Forelimb muscle (tissue), 1 donor: ENCODE results near the gene HKDC1. TPM values are rescaled to one million over a fixed set of nuclear protein-coding genes. Genes with fewer than 3 reads are reported as not detected.

Experiments
- DNase-seq: peaks from one replicate; pipeline ENCODE4 v3.0.0-alpha.2; 2013; ENCODE audit warnings: low read depth
- polyA plus RNA-seq: library from polyadenylated mRNA; unstranded; fragments of 120-200 nt; gene quantifications from one replicate; pipeline ENCODE4 v1.2.1, GENCODE V29; 2013; ENCODE audit not compliant: insufficient read length

Gene HKDC1
- polyA plus RNA-seq, 1 donor: not detected

DNA sequence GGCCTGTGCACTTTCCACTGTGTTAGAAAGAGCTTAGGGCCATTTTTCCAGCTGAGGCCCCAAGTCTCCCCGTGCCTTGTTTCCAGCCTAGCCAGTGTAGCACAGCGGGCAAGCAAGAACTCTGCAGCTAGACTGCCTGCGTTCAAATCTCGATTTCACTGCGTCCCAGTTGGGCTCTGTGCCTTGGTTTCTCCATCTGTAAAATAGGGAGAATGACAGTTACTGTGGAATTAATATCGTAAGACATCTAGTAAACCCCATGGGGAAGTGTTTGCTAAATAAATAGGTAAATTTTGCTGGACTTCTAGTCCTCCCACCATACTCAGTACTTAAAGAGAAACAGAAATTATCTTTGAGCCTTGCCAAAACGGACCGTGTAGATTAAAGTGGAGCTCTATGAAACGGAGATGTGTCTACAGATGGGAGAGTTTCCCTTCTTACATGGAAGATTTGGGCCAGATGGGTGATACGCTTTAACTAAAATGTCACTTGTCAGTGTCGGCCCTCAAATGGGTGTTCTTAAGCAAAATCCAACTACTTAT lies 3.5 kb upstream of the HKDC1 start:
- DNase-seq: no peak

DNA sequence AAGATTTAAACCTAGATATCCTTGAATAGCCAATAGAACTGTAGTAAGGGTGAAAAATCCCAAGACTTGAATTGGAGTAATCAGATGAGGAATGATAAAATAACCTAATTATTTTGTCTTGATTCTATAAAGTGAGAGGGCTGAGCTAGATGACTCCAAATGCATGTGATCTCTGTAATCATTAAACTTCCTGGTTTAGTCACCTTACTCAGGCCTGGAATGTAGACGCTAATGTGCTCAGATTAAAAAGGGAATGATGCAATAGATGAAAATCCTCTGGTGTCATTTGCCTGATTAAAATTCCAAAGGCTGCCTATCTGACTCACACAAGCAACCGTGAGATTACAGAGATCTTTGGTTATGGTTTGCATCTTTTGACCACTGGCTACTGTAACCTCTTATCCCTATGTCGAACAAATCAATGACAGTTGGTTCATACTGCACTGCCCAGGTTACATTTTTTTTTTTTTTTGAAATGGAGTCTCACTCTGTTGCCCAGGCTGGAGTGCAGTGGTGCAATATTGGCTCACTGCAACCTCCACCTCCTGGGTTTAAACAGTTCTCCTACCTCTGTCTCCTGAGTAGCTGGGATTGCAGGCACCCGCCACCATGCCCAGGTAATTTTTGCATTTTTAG lies 2.9 kb upstream of the HKDC1 start:
- no peak for DNase-seq

DNA sequence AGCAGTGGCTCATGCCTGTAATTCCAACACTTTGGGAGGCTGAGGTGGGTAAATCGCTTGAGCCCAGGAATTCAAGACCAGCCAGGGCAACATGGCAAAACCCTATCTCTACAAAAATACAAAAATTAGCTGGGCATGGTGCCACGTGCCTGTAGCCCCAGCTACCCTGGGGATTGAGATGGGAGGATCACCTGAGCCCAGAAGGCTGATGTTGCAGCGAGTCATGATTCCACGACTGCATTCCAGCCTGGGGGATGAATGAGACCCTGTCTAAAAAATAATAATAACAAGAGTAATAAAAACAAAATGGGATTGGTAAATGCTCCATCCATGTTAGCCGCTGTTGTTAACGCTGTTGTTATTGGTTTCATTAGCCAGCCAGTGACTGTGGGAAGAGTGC lies 1.3 kb upstream of the HKDC1 start:
- DNase-seq: no peak

DNA sequence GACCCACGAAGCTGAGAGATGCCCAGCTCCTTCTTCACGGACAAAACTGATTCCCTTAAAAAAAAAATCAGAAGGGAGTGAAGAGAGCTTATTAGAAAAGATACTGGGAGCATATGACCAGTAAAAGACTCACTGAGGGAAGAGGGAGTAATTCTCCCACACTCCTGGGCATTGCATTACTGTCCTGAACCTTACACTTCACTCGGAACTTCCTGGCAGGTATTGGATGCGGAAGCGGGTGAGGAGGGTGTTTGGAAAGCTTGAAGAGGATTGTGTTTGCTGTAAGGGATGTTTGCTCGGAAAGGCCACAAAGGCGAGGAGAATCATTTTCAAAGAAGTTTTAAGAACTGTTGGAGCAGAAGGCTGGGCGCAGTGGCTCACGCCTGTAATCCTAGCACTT lies 375 bp downstream of the HKDC1 start:
- DNase-seq: no peak

DNA sequence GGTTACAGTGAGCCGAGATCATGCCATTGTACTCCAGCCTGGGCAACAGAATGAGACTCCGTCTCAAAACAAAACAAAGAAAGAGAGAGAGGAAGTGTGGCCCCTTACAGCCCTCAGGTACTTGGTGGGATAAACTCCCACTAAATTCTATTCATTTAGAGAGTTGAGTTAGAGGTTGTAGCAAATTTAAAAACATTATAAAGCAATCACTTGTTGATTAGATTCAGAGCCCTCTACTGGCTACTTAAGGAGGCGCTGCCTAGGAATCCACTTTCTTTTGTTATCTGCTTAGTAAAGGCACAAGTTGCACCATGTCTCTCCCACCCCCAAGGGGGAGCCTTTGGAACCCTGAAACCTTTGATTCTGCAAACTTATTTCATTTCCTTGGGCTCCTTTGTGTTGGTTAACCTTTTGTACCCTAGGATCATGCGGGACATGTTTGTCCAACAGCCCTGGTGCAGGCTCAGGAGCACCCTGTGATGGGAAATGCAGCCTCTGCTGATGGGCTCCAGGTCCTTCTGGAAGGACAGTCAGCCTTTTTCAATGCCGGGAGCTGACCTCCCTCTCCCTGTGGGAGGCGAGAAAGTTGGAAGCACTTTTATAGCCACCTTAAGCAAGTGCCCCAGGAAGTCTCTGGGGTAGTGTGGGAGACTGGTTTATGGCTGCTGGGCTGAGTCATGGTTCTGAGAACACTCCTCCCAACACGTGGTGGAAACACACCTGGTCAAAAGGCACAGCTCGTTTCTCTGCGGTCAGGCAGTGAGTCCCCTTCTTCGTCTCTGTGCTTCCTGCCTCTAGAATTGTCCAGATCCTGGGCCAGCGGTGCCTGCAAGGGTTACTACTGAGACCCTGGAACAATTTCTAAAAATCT lies 2.3 kb downstream of the HKDC1 start:
- no peak for DNase-seq

DNA sequence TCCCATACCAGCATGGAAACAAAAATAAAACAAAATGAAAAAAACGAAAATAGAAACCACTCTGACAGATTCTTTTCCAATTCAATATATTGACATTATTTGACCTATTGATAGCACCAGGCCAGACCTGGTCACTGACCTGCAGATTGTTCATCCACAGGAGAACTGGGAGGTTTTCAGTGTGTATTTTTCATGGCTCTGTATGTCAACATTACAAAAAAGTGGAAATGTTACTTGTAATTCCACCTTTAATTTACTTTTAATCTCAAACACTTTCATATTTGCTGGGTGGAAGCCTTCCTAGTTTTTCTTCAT lies 2.9 kb downstream of the HKDC1 start:
- no peak for DNase-seq

DNA sequence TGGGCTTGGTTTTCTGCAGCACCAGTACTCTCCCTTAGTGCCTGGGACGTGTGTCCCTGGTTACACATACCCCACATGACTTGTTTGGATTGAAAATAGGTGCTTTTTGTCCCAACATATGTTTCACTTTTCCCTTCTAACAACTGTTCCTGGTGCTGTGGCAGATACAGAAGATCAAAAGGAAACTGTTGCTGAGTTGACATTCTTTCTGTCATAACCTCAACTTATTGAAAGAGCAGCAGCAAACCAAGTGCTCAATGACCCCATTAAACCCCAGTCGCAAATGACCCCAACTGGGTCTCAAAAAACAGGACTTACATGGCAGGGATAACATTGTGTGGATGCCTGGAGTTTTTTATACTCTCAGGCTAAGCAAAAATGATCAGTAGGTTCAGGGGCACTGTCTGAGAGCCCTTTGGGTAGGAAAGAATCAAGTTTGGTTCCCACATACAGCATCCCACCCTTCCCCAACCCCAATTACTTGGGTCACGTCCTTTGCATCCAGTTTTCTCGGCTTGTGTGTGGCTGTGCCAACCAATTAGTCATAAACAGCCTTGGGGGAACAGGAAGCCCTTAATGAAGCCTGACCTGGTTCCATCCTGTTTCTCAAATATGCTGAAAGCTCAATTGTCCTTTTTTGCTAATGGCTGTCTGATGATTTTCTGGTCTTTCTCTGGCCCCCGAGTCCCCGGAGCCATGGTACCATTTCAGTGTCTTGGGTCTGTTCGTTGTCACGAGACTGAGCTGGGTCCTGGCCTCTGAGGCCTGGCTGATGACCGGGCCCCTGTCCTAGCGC lies 4.9 kb downstream of the HKDC1 start:
- no peak for DNase-seq

DNA sequence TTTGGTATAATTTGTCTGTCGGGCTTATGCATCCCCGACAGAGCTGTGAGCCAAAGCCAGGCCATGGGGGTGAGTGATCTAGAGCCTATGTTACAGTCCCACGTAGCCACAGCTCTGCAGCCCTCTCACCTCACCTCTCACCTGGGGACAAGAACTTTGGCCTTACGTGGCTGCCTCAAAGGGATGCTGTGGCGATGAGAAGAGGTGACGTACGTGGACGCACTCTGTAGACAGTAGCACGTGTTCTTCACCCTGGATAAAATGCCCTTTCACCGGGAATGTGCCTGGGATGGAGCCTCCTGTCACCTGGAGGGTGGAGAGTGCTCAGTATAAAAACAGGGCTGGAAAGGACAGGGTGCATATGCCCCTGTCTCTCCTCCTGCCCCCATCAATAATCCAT lies 5.5 kb downstream of the HKDC1 start:
- DNase-seq: no peak

DNA sequence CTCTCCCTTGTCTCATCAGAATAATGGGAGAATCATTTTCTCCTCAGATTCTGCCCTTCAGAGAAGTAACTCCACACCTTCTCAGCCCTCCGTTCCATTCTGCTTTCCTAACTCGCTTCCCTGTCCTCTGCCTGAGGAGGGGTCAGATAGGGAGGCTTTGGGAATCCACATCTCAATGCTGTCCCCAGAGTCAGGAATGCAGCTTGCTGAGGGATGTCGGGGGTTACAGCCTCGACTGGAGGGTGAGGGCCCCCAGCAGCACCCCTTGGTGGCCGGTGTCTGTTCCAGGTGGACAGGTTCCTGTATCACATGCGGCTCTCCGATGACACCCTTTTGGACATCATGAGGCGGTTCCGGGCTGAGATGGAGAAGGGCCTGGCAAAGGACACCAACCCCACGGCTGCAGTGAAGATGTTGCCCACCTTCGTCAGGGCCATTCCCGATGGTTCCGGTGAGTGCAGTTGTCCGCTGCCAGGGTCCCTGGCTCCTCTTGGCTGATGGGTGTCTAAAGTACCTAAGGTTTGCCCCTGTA lies 6.9 kb downstream of the HKDC1 start:
- DNase-seq: no peak

DNA sequence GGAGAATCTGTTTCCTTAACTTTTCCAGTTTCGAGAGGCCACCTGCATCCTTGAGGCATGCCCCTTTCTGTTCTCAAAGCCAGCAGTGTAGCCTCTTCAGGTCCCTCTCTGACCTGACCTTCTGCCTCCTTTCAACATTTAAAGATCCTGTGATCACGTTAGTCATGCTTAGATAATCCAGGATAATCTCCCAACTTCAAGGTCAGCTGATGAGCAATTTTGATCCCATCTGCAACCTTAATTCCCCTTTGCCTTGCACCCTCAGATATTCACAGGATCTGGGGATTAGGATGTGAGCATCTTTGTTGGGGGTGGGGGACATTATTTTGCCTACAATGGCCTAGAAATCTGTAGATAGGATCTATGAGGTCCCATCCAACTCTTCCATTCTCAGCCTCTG lies 8.0 kb downstream of the HKDC1 start:
- DNase-seq: no peak

DNA sequence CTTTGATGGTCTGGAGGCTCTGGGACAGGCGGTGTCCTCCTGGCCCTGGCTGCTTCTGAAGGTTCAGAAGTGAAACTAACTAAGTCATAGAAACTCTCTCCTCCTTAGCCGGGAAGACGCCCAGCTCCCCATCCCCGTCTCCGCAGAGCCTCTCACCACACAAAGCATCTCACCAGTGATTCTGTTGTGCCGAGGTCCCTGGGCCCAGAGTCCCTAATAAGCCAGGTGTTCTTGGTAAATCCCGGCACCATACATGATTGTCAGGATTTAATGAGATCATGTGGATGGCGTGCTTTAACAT lies 9.4 kb downstream of the HKDC1 start:
- DNase-seq: no peak

DNA sequence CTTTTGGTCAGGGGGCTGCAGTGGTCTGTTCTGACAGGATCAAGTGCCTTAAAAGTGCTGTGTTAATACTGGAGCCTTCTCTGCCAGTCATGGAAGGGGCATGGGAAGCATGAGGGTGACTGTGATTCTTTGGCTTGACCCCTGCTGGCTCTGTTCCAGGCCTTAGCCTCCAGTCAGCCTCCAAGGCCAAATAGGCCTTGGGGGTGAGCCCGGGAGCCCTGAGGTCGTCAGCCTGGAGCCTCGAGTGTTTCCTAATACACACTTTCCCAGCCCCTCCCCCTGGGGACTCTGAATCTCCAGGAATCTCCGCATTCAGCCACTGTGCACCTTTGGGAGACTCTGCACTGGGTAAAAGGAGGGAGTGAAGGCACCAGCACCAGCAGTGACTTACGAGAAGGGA lies 10.0 kb downstream of the HKDC1 start:
- no peak for DNase-seq

DNA sequence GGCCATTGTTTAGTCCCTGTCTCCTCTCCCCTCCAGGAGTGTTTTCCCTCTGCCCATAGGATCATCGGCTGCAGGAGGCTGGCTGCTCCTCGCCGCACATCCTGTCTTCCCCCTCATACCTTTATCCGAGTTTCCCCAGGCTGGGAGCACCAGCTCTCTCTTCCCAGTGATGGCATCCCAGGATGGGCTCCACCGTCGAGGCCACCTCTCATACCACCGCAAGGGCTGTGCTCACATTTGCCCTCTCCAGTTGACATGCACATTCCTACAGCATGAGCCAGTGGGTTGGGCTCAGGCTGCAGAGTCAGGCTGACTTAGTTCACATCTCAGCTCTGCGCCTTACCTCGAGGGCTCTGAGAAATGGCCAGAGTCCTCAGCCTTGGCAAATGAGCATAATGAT lies 12.1 kb downstream of the HKDC1 start:
- DNase-seq: no peak

DNA sequence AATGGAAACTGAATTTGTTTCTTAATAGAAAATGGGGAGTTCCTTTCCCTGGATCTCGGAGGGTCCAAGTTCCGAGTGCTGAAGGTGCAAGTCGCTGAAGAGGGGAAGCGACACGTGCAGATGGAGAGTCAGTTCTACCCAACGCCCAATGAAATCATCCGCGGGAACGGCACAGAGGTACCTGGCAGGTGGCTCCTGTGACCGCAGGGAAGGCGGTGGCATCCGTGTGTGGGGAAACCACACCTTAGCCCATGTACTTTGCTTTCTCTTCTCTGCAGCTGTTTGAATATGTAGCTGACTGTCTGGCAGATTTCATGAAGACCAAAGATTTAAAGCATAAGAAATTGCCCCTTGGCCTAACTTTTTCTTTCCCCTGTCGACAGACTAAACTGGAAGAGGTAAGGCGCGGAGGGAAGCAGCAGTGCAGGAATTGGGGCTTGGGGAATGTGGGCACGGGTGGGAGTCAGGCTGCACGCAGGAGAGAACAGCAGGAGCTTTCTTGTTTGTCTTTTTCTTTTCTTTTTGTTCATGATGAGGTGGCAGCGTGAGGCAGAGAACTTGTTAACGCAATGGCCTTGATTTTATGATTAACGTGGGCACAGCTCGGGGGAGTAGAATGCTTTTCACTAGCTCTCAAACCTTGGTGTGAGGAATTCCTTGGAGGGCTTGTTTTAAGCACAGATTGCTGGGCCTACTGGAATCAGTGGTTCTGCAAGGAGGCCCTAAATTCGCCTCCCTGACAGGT lies 12.8 kb downstream of the HKDC1 start:
- DNase-seq: no peak

DNA sequence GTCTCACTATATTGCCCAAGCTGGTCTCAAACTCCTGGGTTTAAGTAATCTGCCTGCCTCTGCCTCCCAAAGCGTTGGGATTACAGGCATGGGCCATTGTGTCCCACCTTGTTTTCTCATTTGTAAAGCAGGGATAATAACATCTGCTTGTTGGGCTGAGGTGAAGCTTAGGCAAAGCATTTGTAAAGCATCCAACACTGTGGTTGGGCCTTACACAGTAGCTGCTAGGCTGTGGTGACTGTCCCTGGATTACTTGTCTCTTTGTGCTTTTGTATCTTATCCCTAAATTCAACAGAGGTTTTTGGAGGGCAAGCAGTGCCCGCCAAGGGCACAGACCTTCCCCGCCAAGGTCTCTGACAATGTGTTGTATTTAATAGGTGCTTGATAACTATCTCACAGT lies 14.3 kb downstream of the HKDC1 start:
- no peak for DNase-seq

DNA sequence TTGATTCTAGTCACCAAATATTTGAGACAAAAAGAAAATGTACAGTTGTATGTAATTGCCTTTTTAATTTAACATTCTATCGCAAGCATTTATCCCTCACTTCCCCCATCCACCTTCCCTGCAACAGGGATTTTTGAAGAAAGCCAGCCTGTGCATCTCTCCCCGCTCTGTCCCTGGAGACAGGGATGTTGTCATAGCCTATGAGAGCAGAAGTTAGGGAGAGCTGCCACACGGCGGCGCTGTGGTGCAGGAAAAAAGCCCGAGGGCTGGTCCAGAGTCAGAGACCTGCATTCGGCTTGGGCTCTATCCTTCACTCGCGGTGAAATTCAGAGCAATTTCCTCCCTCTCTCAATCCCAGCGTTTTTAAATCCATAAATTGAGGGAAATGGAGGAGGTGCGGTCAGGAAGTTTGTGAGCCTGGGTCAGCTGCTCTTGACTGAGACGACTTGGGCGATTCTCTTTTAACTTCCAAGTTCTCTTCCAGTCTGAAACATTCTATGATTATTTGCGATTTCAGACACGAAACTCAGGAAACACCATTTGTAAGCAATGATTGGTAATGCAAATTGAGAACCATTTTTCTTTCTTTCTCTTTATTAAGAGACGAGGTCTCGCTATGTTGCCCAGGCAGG lies 17.5 kb downstream of the HKDC1 start:
- peak; percentile 60 for DNase-seq

DNA sequence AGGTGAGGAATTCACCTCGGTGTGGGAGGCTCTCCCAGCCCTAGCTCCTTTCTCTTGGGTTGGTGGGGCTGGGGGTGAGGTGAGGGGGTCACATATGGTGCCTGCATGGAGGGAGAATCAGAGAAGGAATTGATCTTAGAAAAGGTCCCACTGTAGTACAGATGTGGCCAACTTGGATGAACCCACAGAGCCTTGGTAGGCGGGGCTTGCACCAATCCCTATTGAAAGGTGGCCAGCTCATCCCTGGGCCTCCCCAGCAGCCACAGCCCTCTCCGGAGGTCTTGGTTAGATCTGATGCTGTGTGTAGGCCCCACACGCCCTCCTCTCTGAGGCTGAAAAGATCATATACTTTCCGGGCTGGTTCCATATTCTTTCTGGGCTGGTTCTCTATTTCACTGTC lies 19.0 kb downstream of the HKDC1 start:
- no peak for DNase-seq

DNA sequence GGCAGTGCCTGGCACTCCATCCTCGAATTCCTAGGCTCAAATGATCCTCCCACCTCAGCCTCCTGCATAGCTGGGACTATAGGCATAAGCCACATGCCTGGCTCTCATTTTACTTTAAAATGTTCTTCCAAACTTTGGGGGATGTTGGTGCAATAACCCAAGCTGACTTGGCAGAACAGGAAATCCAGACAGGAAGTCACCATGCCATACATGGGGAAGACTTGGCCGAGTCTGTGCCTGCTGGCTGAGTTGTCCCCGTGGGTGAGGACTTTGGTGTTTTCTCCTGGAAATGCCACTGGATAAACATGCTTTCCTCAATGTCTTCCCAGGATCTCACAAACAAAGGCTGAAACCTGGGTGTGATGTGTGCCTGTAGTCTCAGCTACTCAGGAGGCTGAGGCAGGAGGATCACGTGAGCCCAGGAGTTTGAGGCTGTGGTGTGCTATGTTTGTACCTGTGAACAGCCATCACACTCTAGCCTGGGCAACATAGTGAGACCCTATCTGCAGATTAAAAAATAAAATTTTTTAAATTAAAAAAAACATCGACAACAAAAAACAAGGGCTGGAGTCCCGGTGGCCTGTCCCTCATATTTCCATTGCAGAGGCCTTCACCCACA lies 19.8 kb downstream of the HKDC1 start:
- no peak for DNase-seq

DNA sequence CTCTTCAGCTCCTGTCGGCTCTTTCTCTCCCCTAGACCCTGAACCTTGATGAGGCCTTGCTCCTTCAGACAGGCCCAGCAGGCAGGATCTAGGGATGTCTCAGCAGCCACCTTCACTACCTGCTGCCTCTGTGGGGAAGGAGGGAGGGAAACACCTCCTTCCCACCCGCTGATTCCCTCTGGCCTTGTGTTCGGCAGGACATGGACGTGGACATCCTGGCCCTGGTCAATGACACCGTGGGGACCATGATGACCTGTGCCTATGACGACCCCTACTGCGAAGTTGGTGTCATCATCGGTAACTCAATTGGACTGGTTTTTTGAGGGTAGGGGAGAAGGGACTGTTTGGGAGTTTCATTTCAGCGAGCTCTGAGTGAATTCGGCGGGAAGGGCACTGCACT lies 20.3 kb downstream of the HKDC1 start:
- no peak for DNase-seq

DNA sequence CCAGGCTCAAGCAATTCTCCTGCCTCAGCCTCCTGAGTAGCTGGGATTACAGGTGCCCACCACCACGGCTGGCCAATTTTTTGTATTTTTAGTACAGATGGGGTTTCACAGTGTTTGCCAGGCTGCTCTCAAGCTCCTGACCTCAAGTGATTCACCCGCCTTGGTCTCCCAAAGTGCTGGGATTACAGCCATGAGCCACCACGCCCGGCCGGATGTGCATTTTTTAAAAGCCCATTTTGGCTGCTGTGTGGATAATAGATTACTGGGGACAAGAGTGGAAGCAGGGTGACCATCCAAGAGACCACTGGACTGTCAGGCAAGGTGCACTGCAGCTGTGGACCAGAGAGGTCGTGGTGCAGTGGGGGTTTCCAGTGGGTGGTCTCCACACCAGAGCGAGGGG lies 21.4 kb downstream of the HKDC1 start:
- no peak for DNase-seq
